Measurements from ENCODE around the gene ECEL1. TPM values are rescaled to one million over a fixed set of nuclear protein-coding genes. Genes with fewer than 3 reads are reported as not detected.

Gene ECEL1
- total RNA-seq, 1 donor = not detected

GRCh38 chr2:232525791-232526371 is 38.2 kb upstream of the ECEL1 start, which contains the start of gene CHRND:
CHRND (plus strand) TSS chr2:232526160; CDS start chr2:232526216, 56 bp downstream.
- TF ChIP-seq CTCF (IDR thresholded peaks at IDR 0.05; ENCODE audit: insufficient read depth, low read length) = no peak
- H3K4me3 ChIP-seq (ENCODE audit: low read depth, low read length) = no peak within 1 kb of the TSS
- no peak for DNase-seq (ENCODE audit: low read depth)

- no peak for TF ChIP-seq CTCF (IDR thresholded peaks at IDR 0.05; ENCODE audit: insufficient read depth, low read length)
- no peak for DNase-seq (ENCODE audit: low read depth)
- no peak overlapping the region for H3K4me3 ChIP-seq (ENCODE audit: low read depth, low read length)
These were observed 37.6 kb upstream of the ECEL1 start for GRCh38 chr2:232525199-232525598.

GRCh38 chr2:232524771-232525170 is 37.1 kb upstream of the ECEL1 start:
- H3K4me3 ChIP-seq (ENCODE audit: low read depth, low read length) = no peak overlapping the region
- no peak for DNase-seq (ENCODE audit: low read depth)
- no peak for TF ChIP-seq CTCF (IDR thresholded peaks at IDR 0.05; ENCODE audit: insufficient read depth, low read length)

GRCh38 chr2:232523682-232524597 is 36.3 kb upstream of the ECEL1 start:
- peak; percentile 14 for DNase-seq (ENCODE audit: low read depth)

GRCh38 chr2:232523402-232523681 is 35.7 kb upstream of the ECEL1 start:
- DNase-seq (ENCODE audit: low read depth) = no peak
- H3K4me3 ChIP-seq (ENCODE audit: low read depth, low read length) = no peak overlapping the region
- no peak for TF ChIP-seq CTCF (IDR thresholded peaks at IDR 0.05; ENCODE audit: insufficient read depth, low read length)

More at GRCh38 chr2:232523682-232524597, 36.3 kb upstream of the ECEL1 start:
- TF ChIP-seq CTCF (IDR thresholded peaks at IDR 0.05; ENCODE audit: insufficient read depth, low read length) = no peak
- peak overlapping the region; percentile 13 for H3K4me3 ChIP-seq (ENCODE audit: low read depth, low read length)

- no peak for TF ChIP-seq CTCF (IDR thresholded peaks at IDR 0.05; ENCODE audit: insufficient read depth, low read length)
- no peak for DNase-seq (ENCODE audit: low read depth)
- H3K4me3 ChIP-seq (ENCODE audit: low read depth, low read length) = no peak overlapping the region
These were observed 35.2 kb upstream of the ECEL1 start for GRCh38 chr2:232522623-232523401.

All from fibroblast of the aortic adventitia (primary cell).